Fibroblast of skin of scalp (primary cell): ENCODE results near the gene CBLN2. TPM values are rescaled to one million over a fixed set of nuclear protein-coding genes. Genes with fewer than 3 reads are reported as not detected.

Source experiments
- DNase-seq: peaks from one replicate; pipeline ENCODE4 v3.0.0-alpha.2; 2013
- polyA plus RNA-seq, 2 experiments: library from polyadenylated mRNA; unstranded; fragments of 120-200 nt; gene quantifications; one replicate each; pipeline ENCODE4 v1.2.1, GENCODE V29; 2013; ENCODE audit not compliant: insufficient read length in 2 of 2

The CBLN2 gene
- polyA plus RNA-seq (2013, experiment 1 of 2; ENCODE audit: insufficient read length): 0.12 TPM
- 0.44 TPM for polyA plus RNA-seq (2013, experiment 2 of 2; ENCODE audit: insufficient read length)

- DNase-seq: peak; percentile 56
These were observed at the start of gene CBLN2 for GRCh38 chr18:72544092-72544886. TSS of gene CBLN2 (minus strand) at chr18:72544342. CDS start at chr18:72542160, 2,182 bp downstream.

- DNase-seq: no peak
These were observed 44.2 kb upstream of the CBLN2 start for GRCh38 chr18:72588360-72588759.

- DNase-seq: no peak
These were observed 40.6 kb upstream of the CBLN2 start for GRCh38 chr18:72584787-72585186.

DNA sequence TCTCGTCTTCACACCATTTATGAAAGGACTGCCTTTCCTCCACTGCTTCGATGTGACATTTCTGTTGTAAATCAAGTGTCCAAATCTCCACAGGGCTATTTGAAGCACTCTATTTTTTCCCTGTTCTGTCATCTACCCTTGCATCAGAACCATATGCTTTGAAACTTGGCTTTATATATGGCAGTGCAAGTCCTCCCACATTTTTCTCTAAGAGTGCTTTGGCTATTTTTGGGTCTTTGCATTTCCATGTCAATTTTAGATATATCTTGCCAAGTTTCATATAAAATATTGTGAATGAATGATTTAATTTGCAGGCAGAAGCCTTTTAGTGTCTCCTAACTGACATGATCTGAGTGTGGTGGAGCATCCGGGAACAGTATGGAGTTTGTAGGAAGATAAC lies 37.8 kb upstream of the CBLN2 start:
- DNase-seq: no peak

- no peak for DNase-seq
These were observed 28.8 kb upstream of the CBLN2 start for GRCh38 chr18:72572896-72573295.

DNA sequence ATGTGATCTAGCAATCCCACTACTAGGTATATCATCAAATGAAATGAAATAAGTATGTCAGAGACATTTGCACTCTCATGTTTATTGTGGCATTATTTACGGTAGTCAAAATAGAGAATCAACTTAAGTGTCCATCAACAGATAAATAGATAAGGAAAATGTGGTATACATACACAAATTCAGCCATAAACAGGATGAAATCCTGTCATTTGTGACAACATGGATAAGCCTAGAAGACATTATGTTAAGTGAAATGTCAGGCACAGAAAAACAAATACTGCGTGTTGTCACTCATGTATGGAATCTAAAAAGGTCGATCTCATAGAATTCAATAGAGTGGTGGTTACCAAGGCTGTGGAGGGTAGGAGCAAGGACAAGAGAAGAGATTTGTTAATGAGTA lies 22.1 kb upstream of the CBLN2 start:
- DNase-seq: no peak

DNA sequence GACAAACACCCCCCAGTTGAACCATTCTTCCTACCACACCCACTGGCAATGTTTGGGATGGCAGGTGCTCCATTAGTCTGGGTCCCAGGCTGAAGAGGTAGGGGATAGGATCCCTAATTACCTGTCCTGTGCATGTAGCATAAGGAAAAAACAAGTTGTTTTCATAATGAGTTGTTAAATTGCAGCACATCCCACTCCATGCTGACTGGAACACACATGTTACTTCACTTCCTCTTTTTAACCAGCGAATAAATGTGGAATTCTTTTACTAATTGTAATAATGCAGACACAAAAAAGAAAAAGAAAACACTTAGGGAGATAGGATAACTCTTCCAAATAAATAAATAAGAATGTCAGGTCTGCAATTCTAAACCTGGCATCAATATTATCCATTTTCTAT lies 11.8 kb upstream of the CBLN2 start:
- DNase-seq: no peak

GRCh38 chr18:72555101-72555500 lies 11.0 kb upstream of the CBLN2 start:
- no peak for DNase-seq

DNA sequence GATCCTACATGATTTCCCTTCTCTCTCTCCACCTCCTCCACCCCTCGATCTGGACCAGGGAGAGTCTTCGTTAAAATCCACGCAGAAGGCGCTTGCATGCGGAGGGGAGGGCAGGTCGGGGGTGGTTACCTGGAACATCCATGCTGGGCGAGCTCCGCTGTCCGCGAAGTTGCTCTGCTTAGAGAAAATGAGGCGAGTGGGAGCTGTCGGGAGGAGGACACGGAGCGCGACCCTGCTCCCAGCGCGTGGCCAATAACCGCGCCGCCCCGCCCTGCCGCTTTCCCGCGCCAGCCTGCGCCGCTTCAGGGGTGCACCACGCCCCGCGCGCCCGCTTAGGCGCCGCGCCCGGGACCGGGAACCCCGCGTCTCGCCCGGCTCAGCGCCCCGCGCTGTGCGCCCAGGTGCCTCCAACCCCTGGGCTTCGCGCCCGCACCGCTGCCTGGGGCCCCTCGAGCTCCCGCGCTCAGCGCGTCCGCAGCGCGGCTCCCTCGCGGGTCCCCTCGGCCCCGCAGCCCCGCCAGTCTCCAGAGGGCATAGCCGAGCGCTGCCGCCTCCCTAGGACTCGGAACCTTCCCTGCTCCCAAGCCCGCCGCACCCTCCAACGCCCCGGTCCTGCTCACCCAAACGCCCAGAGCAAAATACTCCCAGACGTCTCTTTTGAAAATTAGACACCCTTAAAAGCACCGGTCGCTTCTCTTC lies 636 bp downstream of the CBLN2 start:
- no peak for DNase-seq

GRCh38 chr18:72542984-72543356 lies 1.2 kb downstream of the CBLN2 start:
- no peak for DNase-seq

- no peak for DNase-seq
These were observed 1.8 kb downstream of the CBLN2 start for GRCh38 chr18:72542342-72542741.

DNA sequence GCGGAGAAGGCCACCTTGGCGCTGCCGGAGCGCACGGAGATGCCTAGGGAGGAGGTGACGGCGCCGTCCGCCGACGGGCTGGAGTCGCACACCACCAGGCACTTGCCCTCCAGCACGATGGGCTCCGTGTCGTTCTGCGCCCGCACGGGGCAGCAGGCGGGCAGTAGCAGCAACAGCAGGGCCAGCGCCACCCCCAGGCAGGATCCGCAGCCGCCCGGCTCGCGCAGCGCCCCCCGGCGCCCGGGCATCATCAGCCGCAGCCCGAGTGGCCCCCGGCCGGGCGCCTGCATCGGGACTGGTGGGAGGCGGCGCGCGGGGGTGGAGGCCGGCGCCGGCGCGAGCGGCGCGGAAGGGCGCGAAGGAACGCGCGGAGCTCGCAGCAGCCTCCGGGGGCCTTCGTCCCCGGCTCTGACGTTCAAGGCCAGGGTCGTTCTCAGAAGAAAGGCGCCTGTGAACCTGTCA lies 2.2 kb downstream of the CBLN2 start:
- DNase-seq: no peak

- DNase-seq: no peak
These were observed 4.2 kb downstream of the CBLN2 start for GRCh38 chr18:72539901-72540300.

DNA sequence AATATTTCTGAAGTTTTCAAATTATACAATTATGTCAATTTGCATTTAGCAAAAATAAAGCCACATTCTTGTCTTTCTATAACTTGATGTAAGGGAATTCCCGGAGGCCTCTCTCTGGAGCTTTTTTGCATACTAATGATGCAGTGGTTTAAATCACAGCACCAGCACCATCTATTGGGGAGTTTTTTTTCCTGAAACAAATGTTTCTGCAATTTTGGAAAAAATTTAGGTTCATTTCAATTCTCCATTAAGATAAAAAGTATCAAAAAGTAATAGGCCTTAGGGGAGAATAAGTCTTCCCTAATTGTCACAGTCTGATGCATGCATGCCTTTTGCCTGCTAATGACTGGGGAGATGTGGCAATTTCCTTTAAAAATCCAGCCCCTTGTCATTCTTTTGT lies 13.5 kb downstream of the CBLN2 start:
- DNase-seq: peak; percentile 9

GRCh38 chr18:72504866-72505265 lies 39.3 kb downstream of the CBLN2 start:
- no peak for DNase-seq

GRCh38 chr18:72502671-72503431 lies 41.3 kb downstream of the CBLN2 start:
- DNase-seq: no peak

GRCh38 chr18:72492497-72492896 lies 51.6 kb downstream of the CBLN2 start:
- DNase-seq: no peak
